Measurements from ENCODE around the gene LCE1F. TPM values are rescaled to one million over a fixed set of nuclear protein-coding genes. Genes with fewer than 3 reads are reported as not detected.

The LCE1F gene
- total RNA-seq, 1 donor: not detected

DNA sequence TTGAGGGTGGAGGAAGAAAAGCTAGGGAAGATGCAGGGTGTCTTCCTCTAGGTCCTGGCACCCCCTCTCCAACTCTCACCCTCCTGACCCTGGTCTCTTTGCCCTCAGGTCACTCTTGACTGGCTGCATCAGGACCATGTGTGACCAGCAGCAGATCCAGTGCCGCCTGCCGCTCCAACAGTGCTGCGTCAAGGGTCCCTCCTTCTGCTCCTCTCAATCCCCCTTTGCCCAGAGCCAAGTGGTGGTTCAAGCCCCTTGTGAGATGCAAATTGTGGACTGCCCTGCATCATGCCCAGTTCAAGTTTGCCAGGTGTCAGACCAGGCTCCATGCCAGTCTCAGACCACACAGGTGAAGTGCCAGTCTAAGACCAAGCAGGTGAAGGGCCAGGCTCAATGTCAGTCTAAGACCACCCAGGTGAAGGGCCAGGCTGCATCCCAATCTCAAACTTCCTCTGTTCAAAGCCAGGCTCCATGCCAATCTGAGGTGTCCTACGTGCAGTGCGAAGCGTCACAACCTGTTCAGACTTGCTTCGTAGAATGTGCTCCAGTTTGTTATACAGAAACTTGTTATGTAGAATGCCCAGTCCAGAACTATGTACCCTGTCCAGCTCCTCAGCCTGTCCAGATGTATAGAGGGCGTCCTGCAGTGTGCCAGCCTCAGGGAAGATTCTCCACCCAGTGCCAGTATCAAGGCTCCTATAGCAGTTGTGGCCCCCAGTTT lies 15.3 kb upstream of the LCE1F start:
- Histone ChIP-seq H3K4me3 (ENCODE audit: insufficient read depth, low read length) (no peak overlapping the region), H3K79me2 (ENCODE audit: insufficient read depth, low read length) (no peaks in the 10 kb centered on the region), H2AFZ (ENCODE audit: low read length) (no peak overlapping the region), H3K36me3 (ENCODE audit: insufficient read depth, low read length) (no peaks in the 10 kb centered on the region), H3K27me3 (ENCODE audit: insufficient read depth, low read length) (no peaks in the 10 kb centered on the region), H3K4me1 (ENCODE audit: insufficient read depth, low read length) (no peaks in the 10 kb centered on the region), H3K4me2 (ENCODE audit: insufficient read depth, low read length) (no peak overlapping the region), H4K20me1 (ENCODE audit: insufficient read depth, low read length) (no peaks in the 10 kb centered on the region), H3K9me3 (ENCODE audit: low read depth, low read length) (no peaks in the 10 kb centered on the region), H3K27ac (ENCODE audit: low read depth, low read length) (no peak overlapping the region)
- no peak for DNase-seq (ENCODE audit: insufficient read length, low spot score, missing footprints)
- TF ChIP-seq, protein P1, sequence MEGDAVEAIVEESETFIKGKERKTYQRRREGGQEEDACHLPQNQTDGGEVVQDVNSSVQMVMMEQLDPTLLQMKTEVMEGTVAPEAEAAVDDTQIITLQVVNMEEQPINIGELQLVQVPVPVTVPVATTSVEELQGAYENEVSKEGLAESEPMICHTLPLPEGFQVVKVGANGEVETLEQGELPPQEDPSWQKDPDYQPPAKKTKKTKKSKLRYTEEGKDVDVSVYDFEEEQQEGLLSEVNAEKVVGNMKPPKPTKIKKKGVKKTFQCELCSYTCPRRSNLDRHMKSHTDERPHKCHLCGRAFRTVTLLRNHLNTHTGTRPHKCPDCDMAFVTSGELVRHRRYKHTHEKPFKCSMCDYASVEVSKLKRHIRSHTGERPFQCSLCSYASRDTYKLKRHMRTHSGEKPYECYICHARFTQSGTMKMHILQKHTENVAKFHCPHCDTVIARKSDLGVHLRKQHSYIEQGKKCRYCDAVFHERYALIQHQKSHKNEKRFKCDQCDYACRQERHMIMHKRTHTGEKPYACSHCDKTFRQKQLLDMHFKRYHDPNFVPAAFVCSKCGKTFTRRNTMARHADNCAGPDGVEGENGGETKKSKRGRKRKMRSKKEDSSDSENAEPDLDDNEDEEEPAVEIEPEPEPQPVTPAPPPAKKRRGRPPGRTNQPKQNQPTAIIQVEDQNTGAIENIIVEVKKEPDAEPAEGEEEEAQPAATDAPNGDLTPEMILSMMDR (IDR thresholded peaks at IDR 0.05; ENCODE audit: extremely low read depth, low read depth, low read length): no peak

DNA sequence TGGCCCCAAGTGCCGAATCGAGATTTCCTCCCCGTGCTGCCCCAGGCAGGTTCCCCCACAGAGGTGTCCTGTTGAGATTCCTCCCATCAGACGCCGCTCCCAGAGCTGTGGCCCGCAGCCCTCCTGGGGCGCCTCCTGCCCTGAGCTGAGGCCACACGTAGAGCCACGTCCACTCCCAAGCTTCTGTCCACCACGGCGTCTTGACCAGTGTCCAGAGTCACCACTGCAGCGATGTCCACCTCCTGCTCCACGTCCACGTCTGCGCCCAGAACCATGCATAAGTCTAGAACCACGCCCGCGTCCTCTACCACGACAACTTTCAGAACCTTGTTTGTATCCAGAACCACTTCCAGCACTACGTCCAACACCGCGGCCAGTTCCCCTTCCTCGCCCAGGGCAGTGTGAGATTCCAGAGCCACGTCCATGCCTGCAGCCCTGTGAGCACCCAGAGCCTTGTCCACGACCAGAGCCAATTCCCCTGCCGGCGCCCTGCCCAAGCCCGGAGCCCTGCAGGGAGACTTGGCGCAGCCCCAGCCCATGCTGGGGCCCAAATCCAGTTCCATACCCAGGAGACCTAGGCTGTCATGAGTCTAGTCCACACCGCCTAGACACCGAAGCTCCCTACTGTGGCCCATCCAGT lies 14.3 kb upstream of the LCE1F start:
- H3K36me3 ChIP-seq (ENCODE audit: insufficient read depth, low read length): no peaks in the 10 kb centered on the region
- no peak overlapping the region for H3K4me2 ChIP-seq (ENCODE audit: insufficient read depth, low read length)
- no peaks in the 10 kb centered on the region for H3K27me3 ChIP-seq (ENCODE audit: insufficient read depth, low read length)
- no peak overlapping the region for H3K27ac ChIP-seq (ENCODE audit: low read depth, low read length)
- no peaks in the 10 kb centered on the region for H3K79me2 ChIP-seq (ENCODE audit: insufficient read depth, low read length)
- H4K20me1 ChIP-seq (ENCODE audit: insufficient read depth, low read length): no peaks in the 10 kb centered on the region
- H3K9me3 ChIP-seq (ENCODE audit: low read depth, low read length): no peaks in the 10 kb centered on the region
- H2AFZ ChIP-seq (ENCODE audit: low read length): no peak overlapping the region
- H3K4me1 ChIP-seq (ENCODE audit: insufficient read depth, low read length): no peaks in the 10 kb centered on the region
- H3K4me3 ChIP-seq (ENCODE audit: insufficient read depth, low read length): no peak overlapping the region
- no peak for DNase-seq (ENCODE audit: insufficient read length, low spot score, missing footprints)
- TF ChIP-seq, protein P1 (IDR thresholded peaks at IDR 0.05; ENCODE audit: extremely low read depth, low read depth, low read length): no peak

DNA sequence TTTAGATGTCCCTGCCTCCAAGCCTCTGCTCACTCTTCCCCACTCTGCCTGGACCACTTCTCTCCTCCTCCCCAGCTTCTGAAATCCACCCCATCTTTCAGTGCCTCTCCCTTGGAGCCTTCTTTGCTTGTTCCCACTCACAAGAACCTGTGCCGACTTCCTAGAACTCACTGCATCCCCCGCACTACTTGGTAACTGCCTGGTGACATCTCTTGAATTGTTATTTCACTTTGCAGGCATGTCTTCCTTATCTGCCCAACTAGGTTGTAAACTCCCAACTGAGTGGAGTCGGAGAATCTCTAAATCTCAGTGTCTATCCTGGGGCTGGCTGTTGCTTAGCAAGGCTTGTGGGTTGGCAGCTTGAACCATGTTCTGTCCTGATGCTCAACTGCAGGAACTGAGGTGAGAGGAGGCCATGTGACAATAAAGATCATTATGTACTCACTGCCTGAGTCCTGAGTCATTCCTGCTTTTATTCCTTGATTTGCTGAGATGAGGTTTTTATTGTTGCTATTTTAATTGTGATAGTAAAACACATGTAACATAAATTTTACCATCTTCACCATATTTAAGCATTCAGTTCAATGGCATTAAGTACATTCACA lies 13.2 kb upstream of the LCE1F start:
- Histone ChIP-seq H3K9me3 (ENCODE audit: low read depth, low read length) (no peaks in the 10 kb centered on the region), H4K20me1 (ENCODE audit: insufficient read depth, low read length) (no peaks in the 10 kb centered on the region), H3K79me2 (ENCODE audit: insufficient read depth, low read length) (no peaks in the 10 kb centered on the region), H3K4me2 (ENCODE audit: insufficient read depth, low read length) (no peak overlapping the region), H3K4me1 (ENCODE audit: insufficient read depth, low read length) (no peaks in the 10 kb centered on the region), H3K36me3 (ENCODE audit: insufficient read depth, low read length) (no peaks in the 10 kb centered on the region), H2AFZ (ENCODE audit: low read length) (no peak overlapping the region), H3K4me3 (ENCODE audit: insufficient read depth, low read length) (no peak overlapping the region), H3K27ac (ENCODE audit: low read depth, low read length) (no peak overlapping the region), H3K27me3 (ENCODE audit: insufficient read depth, low read length) (no peaks in the 10 kb centered on the region)
- DNase-seq (ENCODE audit: insufficient read length, low spot score, missing footprints): no peak
- TF ChIP-seq, protein P1 (IDR thresholded peaks at IDR 0.05; ENCODE audit: extremely low read depth, low read depth, low read length): no peak
